Cortex of kidney (tissue), 1 donor: ENCODE results near the gene TAOK2.
"Not testable (repeated sequence)": the region's sequence is repeated elsewhere in the genome, so short reads cannot be mapped to it uniquely, and the experiment has no call there.

ENCODE experiments used
- DNase-seq: peaks from one replicate; lab custom pipeline; 2025; lab: John Stamatoyannopoulos, UW

Gene TAOK2

GRCh38 chr16:30003670-30004423 is 30.2 kb downstream of the TAOK2 start:
- no peak for DNase-seq

GRCh38 chr16:30004424-30004776 is 30.7 kb downstream of the TAOK2 start:
- no peak for DNase-seq

GRCh38 chr16:30004811-30005242 is 31.2 kb downstream of the TAOK2 start:
- no peak for DNase-seq

- DNase-seq: no peak
Observed at GRCh38 chr16:30005341-30006094, 31.9 kb downstream of the TAOK2 start.

GRCh38 chr16:30006095-30006473 is 32.4 kb downstream of the TAOK2 start:
- DNase-seq: no peak

- DNase-seq: no peak
Observed at GRCh38 chr16:30006659-30007377, 33.1 kb downstream of the TAOK2 start.

- no peak for DNase-seq
Observed at GRCh38 chr16:30007378-30007895, 33.8 kb downstream of the TAOK2 start.

- no peak for DNase-seq
Observed at GRCh38 chr16:30009085-30009862, 35.6 kb downstream of the TAOK2 start.

- DNase-seq: no peak
Observed at GRCh38 chr16:30009990-30010843, 36.5 kb downstream of the TAOK2 start.

GRCh38 chr16:30010844-30011713 is 37.4 kb downstream of the TAOK2 start, which contains the start of gene DOC2A:
TSS of gene DOC2A (minus strand) at chr16:30011027. CDS start at chr16:30010222, 805 bp downstream.
- no peak for DNase-seq

GRCh38 chr16:30011714-30012504 is 38.2 kb downstream of the TAOK2 start:
- DNase-seq: no peak

- not testable (repeated sequence) for DNase-seq
Observed at GRCh38 chr16:30012598-30012997, 38.9 kb downstream of the TAOK2 start.

- DNase-seq: not testable (repeated sequence)
Observed at GRCh38 chr16:30015450-30015849, 41.8 kb downstream of the TAOK2 start.

- DNase-seq: no peak
Observed at GRCh38 chr16:30016555-30017276, 43.0 kb downstream of the TAOK2 start.

GRCh38 chr16:30017277-30017656 is 43.6 kb downstream of the TAOK2 start:
- DNase-seq: no peak

GRCh38 chr16:30017937-30018336 is 44.3 kb downstream of the TAOK2 start:
- DNase-seq: not testable (repeated sequence)

- DNase-seq: no peak
Observed at GRCh38 chr16:30018731-30019158, 45.1 kb downstream of the TAOK2 start.

- DNase-seq: no peak
Observed at GRCh38 chr16:30022887-30023286, 49.2 kb downstream of the TAOK2 start, which contains the start of gene C16orf92. TSS of gene C16orf92 (plus strand) at chr16:30023198. CDS start at chr16:30023341, 143 bp downstream.
